K562 (cell line): ENCODE measurements around the gene DNAAF8. TPM values are rescaled to one million over a fixed set of nuclear protein-coding genes. Genes with fewer than 3 reads are reported as not detected.
A peak's percentile ranks its signal among the peaks of the same experiment; 100 is the strongest.

Experiments used
- ATAC-seq: fragments of 200-7000 bp; cut with Tn5 transposase; 3 replicates; pipeline ENCODE4 v1.9.1; 2020; ENCODE audit warnings: moderate library complexity
- BruUV-seq: library from RNA; stranded (reverse); fragments of 400-500 nt; replicated peaks from 2 replicates; lab custom pipeline; 2021; lab: Mats Ljungman, UMichigan
- CTCF ChIA-PET: fragments of 300-600 bp; formaldehyde crosslinking; extraction: SDS; loops from one replicate; lab custom pipeline; 2021; ENCODE audit warnings: low intra/inter-chr PET ratio; lab: Yijun Ruan, JAX
- POLR2A ChIA-PET: fragments of 300-600, 350-650 bp; sonication (Branson Sonifier 250); formaldehyde crosslinking; extraction: SDS; loops from one replicate; lab custom pipeline; 2021; ENCODE audit warnings: antibody characterized with exemption, inconsistent platforms; lab: Yijun Ruan, JAX
- DNase-seq, 4 experiments: peaks; one replicate each; pipeline versions ENCODE4 v3.0.0 to v3.0.0-alpha.2; 2011 to 2018; ENCODE audit warnings: low spot score in 3 of 4, mixed read lengths in 3 of 4; ENCODE audit errors: extremely low read depth in 1 of 4
- FAIRE-seq: peaks from 2 replicates; lab custom pipeline; 2011; peaks lifted over from hg19 to GRCh38; lab: Jason Lieb, UNC
- H2AFZ ChIP-seq: 2 replicates; pipeline ENCODE4 v1.6.0; 2011; ENCODE audit warnings: low read depth, low read length, control low read depth, inconsistent platforms
- H3K27ac ChIP-seq: fragments of 200-600 bp; 3 replicates; pipeline ENCODE4 v1.8.0; 2011; ENCODE audit warnings: low read depth, mild to moderate bottlenecking, control low read depth, inconsistent platforms, low read length, moderate library complexity, mixed read lengths; ENCODE audit errors: extremely low read depth
- H3K27me3 ChIP-seq, 2 experiments: fragments of 300-600 bp in 1 of 2; 2 replicates in 1 of 2; 3 replicates in 1 of 2; pipeline versions ENCODE4 v1.6.0 to v1.8.0; 2011; ENCODE audit warnings: inconsistent platforms in 2 of 2, low read length in 2 of 2, mild to moderate bottlenecking in 1 of 2, mixed read lengths in 1 of 2, moderate library complexity in 1 of 2; ENCODE audit not compliant: control insufficient read depth in 2 of 2, insufficient read depth in 2 of 2
- H3K36me3 ChIP-seq: fragments of 300-600 bp; 3 replicates; pipeline ENCODE4 v1.8.0; 2011; ENCODE audit warnings: mild to moderate bottlenecking, low read length, inconsistent platforms; ENCODE audit not compliant: control insufficient read depth, insufficient read depth
- H3K4me1 ChIP-seq, 2 experiments: fragments of 200-600 bp in 1 of 2; replicated peaks in 1 of 2; 2 replicates in 1 of 2; 3 replicates in 1 of 2; pipeline versions ENCODE4 v1.5.1 to v1.8.0; 2011; ENCODE audit warnings: inconsistent platforms in 2 of 2, low read length in 2 of 2, mild to moderate bottlenecking in 1 of 2, mixed read lengths in 1 of 2, moderate library complexity in 1 of 2; ENCODE audit not compliant: control insufficient read depth in 2 of 2, insufficient read depth in 2 of 2
- H3K4me2 ChIP-seq: 2 replicates; pipeline ENCODE4 v1.6.1; 2011; ENCODE audit warnings: low read length, control low read depth, inconsistent platforms, mixed read lengths; ENCODE audit not compliant: insufficient read depth
- H3K4me3 ChIP-seq: fragments of 200-600 bp; sonication (generic), shearing (Covaris generic); 2 replicates; pipeline ENCODE4 v1.5.1; 2016; ENCODE audit warnings: control low read depth, inconsistent platforms
- H3K79me2 ChIP-seq: fragments of 200-600 bp; 3 replicates; pipeline ENCODE4 v1.8.0; 2011; ENCODE audit warnings: low read length, inconsistent platforms; ENCODE audit not compliant: control insufficient read depth, insufficient read depth
- H3K9ac ChIP-seq, 2 experiments: 2 replicates each; pipeline versions ENCODE4 v1.6.0 to v1.6.1; 2011; ENCODE audit warnings: low read depth in 2 of 2, low read length in 2 of 2, control low read depth in 1 of 2, inconsistent platforms in 1 of 2, mild to moderate bottlenecking in 1 of 2, mixed read lengths in 1 of 2; ENCODE audit not compliant: insufficient read depth in 1 of 2
- H3K9me1 ChIP-seq: one replicate; pipeline ENCODE4 v1.6.0; 2011; ENCODE audit warnings: inconsistent platforms, mild to moderate bottlenecking, low read length, moderate library complexity; ENCODE audit not compliant: control insufficient read depth, insufficient read depth
- H3K9me3 ChIP-seq: replicated peaks from 2 replicates; pipeline ENCODE4 v1.5.1; 2011; ENCODE audit warnings: low read depth, low read length, inconsistent platforms; ENCODE audit not compliant: control insufficient read depth, insufficient read depth
- H4K20me1 ChIP-seq: replicated peaks from 2 replicates; pipeline ENCODE4 v1.6.1; 2011; ENCODE audit warnings: low read length, inconsistent platforms, mixed read lengths; ENCODE audit not compliant: control insufficient read depth, insufficient read depth
- CTCF ChIP-seq, 3 experiments: IDR thresholded peaks in 2 of 3; conservative IDR thresholded peaks in 1 of 3; 2 replicates each; pipeline ENCODE4 v1.5.1; 2011 to 2012; ENCODE audit warnings: low read length in 3 of 3, mild to moderate bottlenecking in 3 of 3, control low read depth in 2 of 3, improper control_type of control experiment in 1 of 3, inconsistent platforms in 1 of 3, low read depth in 1 of 3, mixed read lengths in 1 of 3, moderate library complexity in 1 of 3; ENCODE audit not compliant: insufficient read depth in 2 of 3
- GABPB2 ChIP-seq: fragments of 250-450 bp; sonication (Bioruptor Pico); conservative IDR thresholded peaks from 2 replicates; pipeline ENCODE4 v1.5.1; 2021; ENCODE audit warnings: mild to moderate bottlenecking
- HMBOX1 ChIP-seq: sonication (generic); IDR thresholded peaks from 2 replicates; pipeline ENCODE4 v1.6.1; 2016
- POLR2B ChIP-seq: fragments of 450-650 bp; IDR thresholded peaks from 2 replicates; pipeline ENCODE4 v1.6.1; 2018; ENCODE audit warnings: low read depth; ENCODE audit not compliant: partially characterized antibody
- SIRT6 ChIP-seq: IDR thresholded peaks from one replicate; pipeline ENCODE4 v1.6.1; 2012; ENCODE audit warnings: low read depth, mild to moderate bottlenecking, control low read depth, inconsistent platforms, low read length, moderate library complexity
- ZBTB7A ChIP-seq: IDR thresholded peaks from 2 replicates; pipeline ENCODE4 v1.6.1; 2011; ENCODE audit warnings: low read depth, mild to moderate bottlenecking, low read length, moderate library complexity, borderline replicate concordance; ENCODE audit not compliant: control insufficient read depth
- ZHX1 ChIP-seq: fragments of 150-350 bp; conservative IDR thresholded peaks from 2 replicates; pipeline ENCODE4 v1.6.1; 2014; ENCODE audit warnings: low read length
- WGBS: fragments of 100-300 bp; shearing (Covaris generic); methylation state at CpG from one replicate; pipeline ENCODE4 v1.1.6; 2016; ENCODE audit warnings: low coverage, mixed read lengths; ENCODE audit not compliant: insufficient coverage; ENCODE audit errors: missing lambda C conversion rate; 5-methylcytosine and 5-hydroxymethylcytosine counted together
- in situ Hi-C: fragments of 300-500 bp; cut with MboI; formaldehyde crosslinking; loops from 4 replicates; pipeline ENCODE4 v1.15.0; 2018; ENCODE audit warnings: inconsistent platforms, mixed read lengths
- intact Hi-C: fragments of 100-400 bp; cut with micrococcal nuclease; formaldehyde crosslinking; loops from 2 replicates; pipeline ENCODE4 v1.14.2; 2022
- polyA plus RNA-seq, 8 experiments: library from polyadenylated mRNA; depleted of rRNA in 4 of 8; stranded (reverse) in 5 of 8; unstranded in 3 of 8; fragments of >200 nt; fragmentation: Nextera tagmentation in 2 of 8; fragmentation: Illumina TruSeq in 1 of 8; extraction: Ambion mirVana in 2 of 8; extraction: Trizol in 1 of 8; gene quantifications; 2 replicates each; pipeline versions ENCODE4 v1.2.1 to v1.2.3, GENCODE V29; 2011 to 2014; ENCODE audit warnings: inconsistent platforms in 1 of 8, missing spikeins in 1 of 8
- total RNA-seq, 7 experiments: library from RNA; depleted of rRNA in 6 of 7; stranded (reverse); fragments of >200 nt in 6 of 7; fragmentation: Illumina TruSeq in 2 of 7; extraction: Trizol in 2 of 7; gene quantifications; 2 replicates each; pipeline versions ENCODE4 v1.2.1 to v1.2.3, GENCODE V29; 2011 to 2021; ENCODE audit warnings: low replicate concordance in 1 of 7

Gene DNAAF8
- total and polyA plus RNA-seq, 9 of the 15 experiments (the other 6 are each of a cell fraction or from before 2014, with no cell fraction given), result 0.04 to 0.12 (median 0.10) TPM; not detected in 6

GRCh38 chr16:4787627-4788482 is 53.5 kb downstream of the DNAAF8 start, which contains the start of gene SEPTIN12:
Gene SEPTIN12, minus strand, starts transcription at chr16:4788345. Its CDS starts 700 bp downstream, at chr16:4787645.
- CTCF ChIA-PET, result no interaction called here
- WGBS, result 71% methylated on average over 9 of the region's 14 CpGs
- in situ Hi-C loops, result no loop called here

More at GRCh38 chr16:4787627-4788482, 53.5 kb downstream of the DNAAF8 start, which contains the start of gene SEPTIN12:
- Histone ChIP-seq H3K9me3 (no peaks in the 10 kb centered on the region), H3K9me1 (no peaks in the 10 kb centered on the region), H3K4me3 (no peak within 1 kb of the TSS), H3K4me1 (peaks cover 19 to 38% of the 10 kb centered on the region in 2 experiments; a peak in 4 of 5 replicates), H3K27ac (peak within 1 kb of the TSS; percentile 51; the same call in 2 of the 3 replicates), H3K4me2 (0 out of 2 replicates have a peak within 1 kb of the TSS, but pooled peaks have one; percentile 0), H3K27me3 (no peaks in the 10 kb centered on the region), H4K20me1 (no peaks in the 10 kb centered on the region), H3K9ac (peak within 1 kb of the TSS in 1 of 2 experiments; percentile 76; a peak in 2 of 4 replicates), H3K36me3 (no peaks in the 10 kb centered on the region), H2AFZ (peak within 1 kb of the TSS; percentile 63), H3K79me2 (no peaks in the 10 kb centered on the region)
- no peak for FAIRE-seq
- DNase-seq, result peak in 1 of 4 experiments; percentile 28
- intact Hi-C loops, result no loop called here
- ATAC-seq, result peak; percentile 52
- POLR2A ChIA-PET, result interaction anchor here (0.6 to 1.7 kb wide), 5 partner anchors 10 to 567 kb away, joined by 3 to 4 read pairs (median 4); partner anchors contain the start of genes ANKS3, DNAAF8 and ROGDI
- BruUV-seq, result no TSS peak
- peak; percentile 53; the same call in 1 of the 2 replicates for TF ChIP-seq ZBTB7A
- TF ChIP-seq POLR2B, result no peak
- TF ChIP-seq CTCF (IDR thresholded peaks at IDR 0.05 in 2 of 3, conservative IDR thresholded peaks at IDR 0.05 in 1 of 3; ENCODE audit: insufficient read depth in 2 of 3, low read depth in 1 of 3, low read length in 3 of 3), result peak in 1 of 3 experiments; percentile 21; a peak in 1 of 6 replicates
- TF ChIP-seq GABPB2 (CRISPR knock-in tag), result no peak
- no peak for TF ChIP-seq ZHX1
- TF ChIP-seq HMBOX1, result 0 out of 2 replicates have a peak, but pooled peaks have one; percentile 6
- TF ChIP-seq SIRT6, result no peak
